Pulmonary artery endothelial cell (primary cell): Measurements from ENCODE around the gene EGLN3. TPM values are rescaled to one million over a fixed set of nuclear protein-coding genes. Genes with fewer than 3 reads are reported as not detected.

Experiments used
- DNase-seq: peaks from one replicate; pipeline ENCODE4 v3.0.0-alpha.2; 2011; ENCODE audit warnings: low read depth, low spot score
- total RNA-seq: library from RNA; depleted of rRNA; stranded (reverse); fragments of >200 nt; gene quantifications from 2 replicates; pipeline ENCODE4 v1.2.3, GENCODE V29; 2014

EGLN3 gene
- total RNA-seq, 1 donor from 2014 or later: 1.5 TPM

GRCh38 chr14:33876274-33876673, 74.6 kb downstream of the EGLN3 start:
- DNase-seq: no peak
